ENCODE data around the gene CSRNP3. TPM values are rescaled to one million over a fixed set of nuclear protein-coding genes. Genes with fewer than 3 reads are reported as not detected.

The CSRNP3 gene
- total and polyA plus RNA-seq, 2 experiments from 2014 or later = 3.0 to 14.0 TPM

GRCh38 chr2:165699946-165700345 lies 230.4 kb downstream of the CSRNP3 start:
- DNase-seq (ENCODE audit: low spot score) = no peak
- no peak overlapping the region for H3K4me3 ChIP-seq
- no peaks in the 10 kb centered on the region for H3K4me1 ChIP-seq (ENCODE audit: insufficient read depth)
- H3K27ac ChIP-seq = no peak overlapping the region
- TF ChIP-seq EZH2phosphoT487 (IDR thresholded peaks at IDR 0.05; ENCODE audit: low read depth, severe bottlenecking, unreplicated experiment) (no peak), EZH2 (IDR thresholded peaks at IDR 0.05; ENCODE audit: borderline replicate concordance) (no peak), CTCF (IDR thresholded peaks at IDR 0.05; ENCODE audit: poor library complexity) (no peak)
- no peaks in the 10 kb centered on the region for H3K9me3 ChIP-seq (ENCODE audit: low read depth)
- H3K9me2 ChIP-seq (replicated peaks; ENCODE audit: insufficient read depth) = no peaks in the 10 kb centered on the region
- H3K79me2 ChIP-seq = no peaks in the 10 kb centered on the region
- no peaks in the 10 kb centered on the region for H3K36me3 ChIP-seq (replicated peaks; ENCODE audit: insufficient read depth, low read depth)
- no peaks in the 10 kb centered on the region for H3K27me3 ChIP-seq
- H3K4me2 ChIP-seq = no peak overlapping the region
- H4K20me1 ChIP-seq (ENCODE audit: insufficient read depth, poor library complexity, severe bottlenecking) = no peaks in the 10 kb centered on the region
- 91% methylated on average over 2 of the region's 2 CpGs for WGBS (ENCODE audit: low lambda C conversion rate, missing lambda C conversion rate)
- H2AFZ ChIP-seq = no peak overlapping the region

- TF ChIP-seq EZH2 (IDR thresholded peaks at IDR 0.05; ENCODE audit: borderline replicate concordance) (no peak), CTCF (IDR thresholded peaks at IDR 0.05; ENCODE audit: poor library complexity) (no peak), EZH2phosphoT487 (IDR thresholded peaks at IDR 0.05; ENCODE audit: low read depth, severe bottlenecking, unreplicated experiment) (no peak)
- Histone ChIP-seq H3K79me2 (no peaks in the 10 kb centered on the region), H3K4me2 (no peak overlapping the region), H3K4me3 (no peak overlapping the region), H3K27me3 (no peaks in the 10 kb centered on the region), H3K36me3 (replicated peaks; ENCODE audit: insufficient read depth, low read depth) (no peaks in the 10 kb centered on the region), H3K9me3 (ENCODE audit: low read depth) (no peaks in the 10 kb centered on the region), H4K20me1 (ENCODE audit: insufficient read depth, poor library complexity, severe bottlenecking) (no peaks in the 10 kb centered on the region), H2AFZ (no peak overlapping the region), H3K27ac (no peak overlapping the region), H3K4me1 (ENCODE audit: insufficient read depth) (no peaks in the 10 kb centered on the region), H3K9me2 (replicated peaks; ENCODE audit: insufficient read depth) (no peaks in the 10 kb centered on the region)
- DNase-seq (ENCODE audit: low spot score) = no peak
- 75% methylated on average over 5 of the region's 5 CpGs for WGBS (ENCODE audit: low lambda C conversion rate, missing lambda C conversion rate)
Observed at GRCh38 chr2:165700531-165700930, 231.0 kb downstream of the CSRNP3 start.

- Histone ChIP-seq H3K4me2 (no peak overlapping the region), H3K27ac (no peak overlapping the region), H3K4me3 (no peak overlapping the region), H3K79me2 (no peaks in the 10 kb centered on the region), H3K36me3 (replicated peaks; ENCODE audit: insufficient read depth, low read depth) (no peaks in the 10 kb centered on the region), H4K20me1 (ENCODE audit: insufficient read depth, poor library complexity, severe bottlenecking) (no peaks in the 10 kb centered on the region), H3K9me3 (ENCODE audit: low read depth) (no peaks in the 10 kb centered on the region), H3K9me2 (replicated peaks; ENCODE audit: insufficient read depth) (no peaks in the 10 kb centered on the region), H3K4me1 (ENCODE audit: insufficient read depth) (no peaks in the 10 kb centered on the region), H3K27me3 (no peaks in the 10 kb centered on the region), H2AFZ (no peak overlapping the region)
- TF ChIP-seq EZH2 (IDR thresholded peaks at IDR 0.05; ENCODE audit: borderline replicate concordance) = no peak
- TF ChIP-seq CTCF (IDR thresholded peaks at IDR 0.05; ENCODE audit: poor library complexity) = no peak
- no peak for TF ChIP-seq EZH2phosphoT487 (IDR thresholded peaks at IDR 0.05; ENCODE audit: low read depth, severe bottlenecking, unreplicated experiment)
- 85% methylated on average over 6 of the region's 6 CpGs for WGBS (ENCODE audit: low lambda C conversion rate, missing lambda C conversion rate)
- DNase-seq (ENCODE audit: low spot score) = no peak
Observed at GRCh38 chr2:165701147-165701546, 231.6 kb downstream of the CSRNP3 start.

Measured in hepatocyte (in vitro differentiated cells).